ENCODE data around the gene JSRP1.

DNA sequence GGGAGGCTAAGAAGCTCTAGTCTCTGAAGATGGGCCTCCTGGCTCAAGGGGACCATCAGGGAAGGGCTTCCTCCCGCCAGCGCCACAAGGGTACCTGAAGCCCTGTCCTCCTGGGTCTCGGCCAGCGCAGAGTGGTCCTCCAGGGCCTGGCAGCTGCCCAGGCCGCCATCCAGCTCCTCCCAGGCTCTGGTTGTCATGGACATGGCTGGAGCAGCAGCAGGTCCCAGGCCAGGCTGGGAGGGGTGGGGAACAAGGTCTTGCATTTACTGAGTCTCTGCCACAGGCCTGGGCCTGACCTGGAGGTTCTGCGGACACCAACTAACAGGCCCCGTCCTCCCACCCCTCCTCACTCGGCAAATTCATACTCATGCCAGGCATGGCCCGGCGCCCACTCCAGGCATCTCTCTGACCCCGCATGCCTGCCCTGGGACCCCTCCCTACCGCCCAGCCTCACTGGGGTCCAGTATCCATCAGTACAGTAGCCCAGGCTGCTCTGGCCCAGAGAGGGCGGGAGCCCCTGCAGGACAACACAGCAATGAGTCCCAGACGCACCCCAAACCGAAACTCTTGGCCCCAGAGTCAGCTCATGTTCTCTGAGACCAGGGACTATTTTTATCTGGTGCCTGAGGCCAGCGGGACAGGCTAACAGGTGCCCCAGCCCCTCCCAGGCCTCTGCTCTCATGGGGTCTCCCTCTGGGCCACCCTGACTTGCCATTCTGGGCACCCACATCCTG, 938 bp downstream of the JSRP1 start:
- TF ChIP-seq CTCF (conservative IDR thresholded peaks at IDR 0.05) (no peak), ZFX (IDR thresholded peaks at IDR 0.05) (no peak)
